Skin of body (tissue), 2 donors: ENCODE measurements around the gene KLK13. TPM values are rescaled to one million over a fixed set of nuclear protein-coding genes. Genes with fewer than 3 reads are reported as not detected.

ENCODE experiments used
- DNase-seq: peaks from one replicate; lab custom pipeline; 2025; lab: John Stamatoyannopoulos, UW
- total RNA-seq: library from RNA; depleted of rRNA; stranded (reverse); fragments of >200 nt; gene quantifications from one replicate; pipeline ENCODE4 v1.2.3, GENCODE V29; 2014

Gene KLK13
- total RNA-seq, 1 donor from 2014 or later: 4.9 TPM

GRCh38 chr19:51091895-51092873, 27.3 kb upstream of the KLK13 start:
- no peak for DNase-seq

DNA sequence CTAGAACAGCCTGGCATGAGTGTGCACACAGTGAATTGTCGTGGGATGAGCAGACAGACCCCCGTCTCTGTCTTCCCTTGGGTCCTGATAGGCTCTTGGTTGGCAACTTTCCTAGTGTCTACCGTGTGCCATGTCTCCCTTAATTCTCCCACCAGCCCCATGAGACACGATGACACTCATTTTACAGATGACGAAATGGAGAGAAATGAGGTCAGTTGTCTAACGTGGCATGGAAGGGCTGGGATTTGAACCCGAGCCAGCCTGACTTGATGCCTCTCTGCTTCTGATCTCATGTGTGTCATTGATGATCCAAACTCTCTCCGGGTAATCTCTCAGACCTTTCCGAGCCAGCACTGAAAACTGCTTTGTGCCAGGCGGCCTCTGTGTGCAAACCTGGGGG, 26.2 kb upstream of the KLK13 start:
- no peak for DNase-seq

GRCh38 chr19:51090471-51090870, 25.6 kb upstream of the KLK13 start:
- DNase-seq: no peak

DNA sequence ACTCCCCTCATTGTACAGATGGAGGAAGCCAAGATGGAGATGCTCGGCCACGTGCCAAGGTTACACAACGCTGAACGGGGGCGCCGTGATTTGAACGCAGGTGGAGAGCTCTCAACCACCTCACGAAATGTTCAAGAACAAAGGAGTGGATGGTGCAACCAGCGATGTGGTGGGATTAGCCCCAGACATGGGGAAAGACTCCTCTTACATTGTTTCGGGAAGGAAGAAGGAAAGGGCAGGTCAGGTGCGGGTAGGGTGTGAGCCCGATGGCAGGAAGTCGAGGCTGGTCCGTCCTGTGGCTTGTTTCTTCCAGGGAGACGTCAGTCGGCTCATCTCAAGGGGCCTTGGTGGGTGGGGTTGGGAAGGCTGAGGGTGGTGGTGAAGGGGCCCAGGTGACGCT, 24.9 kb upstream of the KLK13 start:
- DNase-seq: no peak

- no peak for DNase-seq
These were observed 21.4 kb upstream of the KLK13 start for GRCh38 chr19:51086153-51086850.

DNA sequence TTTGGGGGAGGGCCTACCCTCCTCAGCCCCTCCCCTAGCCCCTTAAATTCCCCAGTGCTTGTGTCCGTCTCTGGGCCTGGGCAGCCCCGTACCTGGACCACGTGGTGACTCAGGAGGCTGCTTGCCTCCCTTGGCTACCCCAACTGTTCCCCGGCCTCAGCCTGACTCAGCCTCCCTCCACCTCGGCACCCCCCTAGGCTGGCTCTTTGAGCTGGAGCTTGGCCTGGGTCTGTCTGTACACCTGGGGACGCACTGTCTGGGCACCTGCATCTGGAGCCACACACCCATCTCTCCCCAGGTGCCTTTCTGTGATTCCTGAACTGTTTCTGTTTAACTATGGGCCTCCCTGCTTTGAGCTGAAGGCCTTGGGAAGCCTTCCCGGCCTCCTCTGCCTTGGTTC, 19.6 kb upstream of the KLK13 start:
- DNase-seq: no peak

DNA sequence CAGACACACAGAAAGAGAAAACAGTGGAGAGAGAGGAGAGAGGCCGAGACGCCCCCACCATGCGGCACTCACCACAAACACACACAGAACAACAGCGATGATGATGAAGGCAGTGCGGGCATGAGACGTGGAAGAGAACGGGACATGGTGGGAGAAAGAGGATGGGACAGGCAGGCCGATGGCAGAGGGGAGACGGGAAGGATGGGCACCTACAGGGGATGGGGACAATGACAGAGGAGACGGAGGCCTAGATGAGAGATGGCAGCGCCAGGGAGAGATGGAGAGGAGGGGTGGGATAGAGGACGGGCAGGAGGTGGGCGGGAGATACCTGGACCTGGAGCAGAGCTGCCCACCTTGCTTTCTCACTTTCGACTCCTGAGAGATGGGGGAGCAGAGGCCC, 18.9 kb upstream of the KLK13 start:
- DNase-seq: no peak

GRCh38 chr19:51083181-51083580, 18.3 kb upstream of the KLK13 start:
- DNase-seq: no peak

- no peak for DNase-seq
These were observed 17.7 kb upstream of the KLK13 start, which contains the start of gene KLK14 for GRCh38 chr19:51082611-51083010. Gene KLK14 (minus strand): TSS chr19:51082887. CDS start chr19:51082614, 273 bp downstream.

GRCh38 chr19:51081476-51081875, 16.6 kb upstream of the KLK13 start:
- DNase-seq: no peak

GRCh38 chr19:51079481-51080110, 14.7 kb upstream of the KLK13 start:
- DNase-seq: no peak

GRCh38 chr19:51078731-51079130, 13.8 kb upstream of the KLK13 start:
- DNase-seq: no peak

GRCh38 chr19:51078104-51078503, 13.2 kb upstream of the KLK13 start:
- no peak for DNase-seq

GRCh38 chr19:51076631-51077213, 11.8 kb upstream of the KLK13 start:
- DNase-seq: no peak

- DNase-seq: no peak
These were observed 11.1 kb upstream of the KLK13 start for GRCh38 chr19:51075998-51076397.

- DNase-seq: no peak
These were observed 6.2 kb upstream of the KLK13 start for GRCh38 chr19:51071095-51071405.

DNA sequence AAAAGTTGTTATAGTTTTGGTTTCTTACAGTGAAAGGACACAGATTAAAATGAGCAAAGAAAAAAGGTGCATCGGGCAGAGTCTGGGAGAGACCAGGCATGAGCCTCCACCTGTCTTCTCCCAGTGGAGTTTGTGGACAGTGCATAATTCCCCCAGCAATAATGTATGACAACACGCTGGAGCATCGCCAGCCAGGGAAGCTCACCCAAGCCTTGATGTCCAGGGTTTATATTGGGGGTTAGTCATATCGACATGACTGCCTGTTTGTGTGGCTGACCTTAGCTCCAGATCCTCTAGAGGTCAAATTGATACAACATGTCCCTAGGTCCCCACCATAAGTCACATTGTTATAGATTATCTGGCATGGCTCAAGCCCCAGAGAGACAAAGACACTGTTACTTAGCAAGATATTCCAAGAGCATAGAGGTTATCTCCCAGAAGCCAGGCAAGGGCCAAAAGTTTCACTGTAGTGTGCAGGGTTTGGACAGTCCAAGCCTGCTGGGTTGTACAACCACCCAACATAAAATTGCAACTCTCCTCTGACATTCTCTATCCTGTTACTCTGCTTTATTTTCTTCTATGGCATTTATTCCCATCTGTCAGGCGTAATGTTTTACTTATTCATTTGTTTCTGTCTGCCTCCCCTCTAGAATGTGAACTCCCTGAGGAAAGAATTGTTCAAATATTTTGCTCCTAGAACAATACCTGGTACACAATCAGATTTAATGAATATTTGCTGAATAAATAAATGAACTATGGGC, 5.6 kb upstream of the KLK13 start:
- no peak for DNase-seq

DNA sequence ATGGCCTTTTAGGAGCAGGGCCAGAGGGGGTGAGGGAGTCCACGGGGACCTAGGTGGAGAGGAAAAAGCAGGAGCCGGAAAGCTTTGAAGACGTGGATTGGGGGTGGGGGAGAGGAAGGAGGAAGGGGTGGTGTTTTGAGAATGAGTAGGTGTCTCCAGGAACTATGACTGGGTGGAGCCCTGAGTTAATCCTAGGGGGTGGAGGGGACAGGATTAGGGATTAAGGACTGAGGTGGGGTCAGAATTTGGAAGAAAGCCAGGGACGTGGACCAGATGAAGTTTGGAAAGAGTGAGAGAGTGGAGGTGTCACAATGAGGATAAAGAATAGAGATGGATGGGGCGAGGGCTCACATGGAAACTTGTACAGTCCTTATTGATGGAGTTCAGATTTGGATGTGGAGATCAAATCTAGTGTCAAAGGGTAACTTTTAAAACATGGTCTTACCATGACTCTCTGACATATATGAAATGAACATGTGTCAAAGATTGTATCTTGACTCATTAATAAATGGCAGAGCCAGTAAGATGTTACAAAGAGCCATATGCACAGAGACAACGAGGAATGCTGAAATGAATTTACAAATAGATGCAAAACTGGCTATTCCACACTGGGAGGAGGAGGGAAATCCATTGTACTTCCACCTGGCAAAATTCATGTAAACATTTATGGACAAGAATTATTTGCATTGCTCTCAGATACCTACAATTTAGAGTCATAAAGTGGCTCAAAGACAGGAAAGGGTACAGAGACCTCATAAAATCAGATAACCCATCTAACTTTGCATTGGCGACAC, 1.7 kb upstream of the KLK13 start:
- no peak for DNase-seq

- no peak for DNase-seq
These were observed 499 bp upstream of the KLK13 start for GRCh38 chr19:51065221-51065960.

DNA sequence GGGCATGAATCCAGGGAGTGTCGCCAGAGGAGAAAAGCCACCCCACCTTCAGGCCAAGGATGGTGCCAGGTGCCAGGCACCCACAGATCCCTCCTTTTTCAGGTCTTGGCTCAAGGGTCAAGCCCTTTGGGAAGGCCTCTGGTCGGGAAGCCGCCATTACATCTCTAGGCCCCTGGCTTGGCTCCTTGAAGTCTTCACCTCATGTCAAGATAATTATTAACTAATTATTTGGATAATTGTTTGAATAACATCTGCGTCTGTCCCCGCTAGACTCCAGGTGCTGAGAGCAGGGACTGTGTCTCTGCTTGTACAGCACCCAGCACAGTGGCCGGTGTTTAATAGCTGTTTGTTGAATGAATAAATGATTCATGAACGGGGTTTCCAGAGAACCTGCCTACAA, 1.2 kb downstream of the KLK13 start:
- no peak for DNase-seq
